ENCODE measurements around the gene SCYL3.

DNA sequence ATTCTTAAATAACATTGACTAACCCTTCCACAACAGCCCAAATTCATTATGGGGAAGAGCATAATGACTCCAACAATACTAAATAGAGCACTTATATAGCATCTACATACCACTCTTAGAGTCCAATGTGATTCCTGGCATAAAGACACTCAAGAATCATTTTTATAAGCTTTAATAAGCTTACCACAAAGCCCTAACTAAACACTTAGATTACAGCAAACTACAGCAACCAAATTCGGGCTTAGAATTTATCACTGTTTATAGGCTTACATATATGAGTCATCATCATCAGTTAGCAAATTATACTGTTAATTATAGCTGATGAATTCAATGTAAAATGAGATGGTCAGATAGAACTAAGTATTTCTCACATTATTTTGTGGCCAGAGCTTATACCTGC is 7.3 kb downstream of the SCYL3 start:
- TF ChIP-seq POLR2AphosphoS5 (IDR thresholded peaks at IDR 0.05; ENCODE audit: low read depth, low read length) (no peak), POLR2A (IDR thresholded peaks at IDR 0.05; ENCODE audit: low read depth, low read length) (no peak), TAF1 (IDR thresholded peaks at IDR 0.05; ENCODE audit: borderline replicate concordance, low read depth, low read length) (no peak)
